OCI-LY3 (cell line): Measurements from ENCODE around the gene CC2D1A.

ENCODE experiments used
- H2AFZ ChIP-seq: fragments of 200-600, 300-600 bp; shearing (Covaris generic); 2 replicates; pipeline ENCODE4 v1.6.0; 2014; ENCODE audit warnings: antibody characterized with exemption, low read depth, low read length
- H3K27ac ChIP-seq: fragments of 200-600, 300-600 bp; sonication (generic); 2 replicates; pipeline ENCODE4 v1.5.1; 2014; ENCODE audit warnings: mild to moderate bottlenecking, low read length, moderate library complexity, mixed read lengths
- H3K27me3 ChIP-seq: fragments of 200-600, 300-600 bp; sonication (generic); 2 replicates; pipeline ENCODE4 v1.6.1; 2014; ENCODE audit warnings: low read depth, low read length, mixed read lengths
- H3K36me3 ChIP-seq: fragments of 200-600, 300-600 bp; sonication (generic); replicated peaks from 2 replicates; pipeline ENCODE3; 2014; ENCODE audit warnings: low read depth, low read length, mixed read lengths
- H3K4me1 ChIP-seq: fragments of 300-600, 200-600 bp; sonication (generic); 2 replicates; pipeline ENCODE4 v1.6.1; 2014; ENCODE audit warnings: low read length, mixed read lengths
- H3K4me2 ChIP-seq: fragments of 200-600, 300-600 bp; sonication (generic); 2 replicates; pipeline ENCODE4 v1.6.1; 2014; ENCODE audit warnings: low read length, mixed read lengths
- H3K4me3 ChIP-seq: fragments of 300-600, 200-600 bp; sonication (generic); 2 replicates; pipeline ENCODE4 v1.5.1; 2014; ENCODE audit warnings: antibody characterized with exemption, mild to moderate bottlenecking, low read length, moderate library complexity
- H3K79me2 ChIP-seq: fragments of 300-600, 200-600 bp; shearing (Covaris generic); 2 replicates; pipeline ENCODE4 v1.6.1; 2014; ENCODE audit warnings: mild to moderate bottlenecking, low read length, mixed read lengths
- H3K9ac ChIP-seq: fragments of 300-600, 200-600 bp; shearing (Covaris generic); 2 replicates; pipeline ENCODE4 v1.6.0; 2014; ENCODE audit warnings: mild to moderate bottlenecking, low read length, moderate library complexity
- H3K9me3 ChIP-seq: fragments of 200-600, 300-600 bp; shearing (Covaris generic); 2 replicates; pipeline ENCODE4 v1.6.1; 2014; ENCODE audit warnings: low read length, mixed read lengths; ENCODE audit not compliant: insufficient read depth
- H4K20me1 ChIP-seq: fragments of 200-600, 300-600 bp; sonication (generic); 2 replicates; pipeline ENCODE4 v1.6.1; 2016; ENCODE audit warnings: low read length, mixed read lengths; ENCODE audit not compliant: insufficient read depth
- CTCF ChIP-seq: fragments of 200-600, 300-600 bp; sonication (generic); IDR thresholded peaks from 2 replicates; pipeline ENCODE4 v1.5.1; 2014; ENCODE audit warnings: antibody characterized with exemption, low read length, low read depth
- EZH2phosphoT487 ChIP-seq: fragments of 200-600 bp; shearing (Covaris generic); IDR thresholded peaks from 2 replicates; pipeline ENCODE4 v1.6.1; 2018; ENCODE audit warnings: antibody characterized with exemption, mixed run types, low read depth

CC2D1A gene

GRCh38 chr19:13926715-13927114 is 20.7 kb downstream of the CC2D1A start:
- no peaks in the 10 kb centered on the region for H3K79me2 ChIP-seq
- no peak overlapping the region for H3K27ac ChIP-seq
- no peaks in the 10 kb centered on the region for H3K9me3 ChIP-seq
- no peak overlapping the region for H3K9ac ChIP-seq
- H4K20me1 ChIP-seq: no peaks in the 10 kb centered on the region
- no peaks in the 10 kb centered on the region for H3K4me1 ChIP-seq
- H3K4me2 ChIP-seq: no peak overlapping the region
- no peaks in the 10 kb centered on the region for H3K27me3 ChIP-seq
- H2AFZ ChIP-seq: no peak overlapping the region
- peaks cover 21% of the 10 kb centered on the region for H3K36me3 ChIP-seq
- TF ChIP-seq CTCF: no peak
- TF ChIP-seq EZH2phosphoT487: no peak
- H3K4me3 ChIP-seq: no peak overlapping the region

- no peak overlapping the region for H3K27ac ChIP-seq
- no peaks in the 10 kb centered on the region for H3K9me3 ChIP-seq
- no peaks in the 10 kb centered on the region for H3K79me2 ChIP-seq
- no peak overlapping the region for H3K4me3 ChIP-seq
- no peaks in the 10 kb centered on the region for H3K4me1 ChIP-seq
- no peak for TF ChIP-seq EZH2phosphoT487
- no peak for TF ChIP-seq CTCF
- no peak overlapping the region for H3K4me2 ChIP-seq
- no peak overlapping the region for H3K9ac ChIP-seq
- no peaks in the 10 kb centered on the region for H3K27me3 ChIP-seq
- H4K20me1 ChIP-seq: no peaks in the 10 kb centered on the region
- peaks cover 13% of the 10 kb centered on the region for H3K36me3 ChIP-seq
- H2AFZ ChIP-seq: no peak overlapping the region
Observed at GRCh38 chr19:13929340-13929739, 23.3 kb downstream of the CC2D1A start.

GRCh38 chr19:13929956-13930355 is 24.0 kb downstream of the CC2D1A start:
- H3K27me3 ChIP-seq: no peaks in the 10 kb centered on the region
- no peak for TF ChIP-seq EZH2phosphoT487
- TF ChIP-seq CTCF: no peak

GRCh38 chr19:13930402-13930801 is 24.4 kb downstream of the CC2D1A start:
- no peak overlapping the region for H3K4me3 ChIP-seq
- no peaks in the 10 kb centered on the region for H3K79me2 ChIP-seq
- no peaks in the 10 kb centered on the region for H3K9me3 ChIP-seq
- H3K9ac ChIP-seq: no peak overlapping the region
- H3K27me3 ChIP-seq: no peaks in the 10 kb centered on the region
- peaks cover 13% of the 10 kb centered on the region for H3K36me3 ChIP-seq
- H3K27ac ChIP-seq: no peak overlapping the region
- no peak overlapping the region for H2AFZ ChIP-seq
- H3K4me2 ChIP-seq: no peak overlapping the region
- TF ChIP-seq CTCF: no peak
- no peak for TF ChIP-seq EZH2phosphoT487
- no peaks in the 10 kb centered on the region for H4K20me1 ChIP-seq
- no peaks in the 10 kb centered on the region for H3K4me1 ChIP-seq

More at GRCh38 chr19:13929956-13930355, 24.0 kb downstream of the CC2D1A start:
- Histone ChIP-seq H3K27ac (no peak overlapping the region), H3K36me3 (peaks cover 13% of the 10 kb centered on the region), H3K79me2 (no peaks in the 10 kb centered on the region), H4K20me1 (no peaks in the 10 kb centered on the region), H3K4me2 (no peak overlapping the region), H3K4me3 (no peak overlapping the region), H2AFZ (no peak overlapping the region), H3K9ac (no peak overlapping the region), H3K9me3 (no peaks in the 10 kb centered on the region), H3K4me1 (no peaks in the 10 kb centered on the region)
